DND-41 (cell line): ENCODE data around the gene CFAP97D2.

Experiments
- ATAC-seq: fragments of 200-7000 bp; cut with Tn5 transposase; 3 replicates; pipeline ENCODE4 v1.9.1; 2021; ENCODE audit warnings: low read depth; ENCODE audit not compliant: insufficient read depth
- DNase-seq: peaks from one replicate; pipeline ENCODE4 v3.0.0-alpha.2; 2020
- H2AFZ ChIP-seq: 2 replicates; pipeline ENCODE4 v1.6.0; 2012; ENCODE audit warnings: low read depth, low read length
- H3K27ac ChIP-seq: 2 replicates; pipeline ENCODE4 v1.5.1; 2012; ENCODE audit warnings: low read length, inconsistent platforms
- H3K27me3 ChIP-seq: fragments of 200-600 bp; sonication (generic); 2 replicates; pipeline ENCODE4 v1.6.0; 2012; ENCODE audit warnings: low read length, mild to moderate bottlenecking, inconsistent platforms; ENCODE audit not compliant: insufficient read depth, poor library complexity
- H3K36me3 ChIP-seq: 2 replicates; pipeline ENCODE4 v1.5.1; 2012; ENCODE audit warnings: low read length, inconsistent platforms; ENCODE audit not compliant: insufficient read depth
- H3K4me1 ChIP-seq: 2 replicates; pipeline ENCODE4 v1.5.1; 2012; ENCODE audit warnings: mild to moderate bottlenecking, low read length; ENCODE audit not compliant: insufficient read depth
- H3K4me2 ChIP-seq: 2 replicates; pipeline ENCODE4 v1.6.0; 2012; ENCODE audit warnings: mild to moderate bottlenecking, moderate library complexity, low read length, inconsistent platforms; ENCODE audit not compliant: insufficient read depth
- H3K4me3 ChIP-seq, 2 experiments: fragments of 200-600 bp in 1 of 2; shearing (Covaris generic) in 1 of 2; 2 replicates each; pipeline ENCODE4 v1.5.1; 2012 to 2016; ENCODE audit warnings: inconsistent platforms in 2 of 2, low read length in 2 of 2, mild to moderate bottlenecking in 2 of 2, low read depth in 1 of 2, moderate library complexity in 1 of 2
- H3K79me2 ChIP-seq: 2 replicates; pipeline ENCODE4 v1.6.0; 2012; ENCODE audit warnings: low read length, inconsistent platforms; ENCODE audit not compliant: insufficient read depth
- H3K9ac ChIP-seq: 2 replicates; pipeline ENCODE4 v1.6.0; 2012; ENCODE audit warnings: low read depth, mild to moderate bottlenecking, inconsistent platforms, low read length, moderate library complexity
- H3K9me3 ChIP-seq: 2 replicates; pipeline ENCODE4 v1.5.1; 2012; ENCODE audit warnings: low read length, moderate library complexity, mild to moderate bottlenecking, inconsistent platforms; ENCODE audit not compliant: insufficient read depth, severe bottlenecking
- H4K20me1 ChIP-seq: 2 replicates; pipeline ENCODE4 v1.6.0; 2012; ENCODE audit warnings: low read length; ENCODE audit not compliant: insufficient read depth
- EZH2 ChIP-seq: IDR thresholded peaks from 3 replicates; pipeline ENCODE4 v1.6.1; 2012; ENCODE audit warnings: borderline replicate concordance, low read depth, mild to moderate bottlenecking, moderate library complexity, low read length, inconsistent platforms; ENCODE audit not compliant: severe bottlenecking
- TF ChIP-seq, protein P1 (sequence below): IDR thresholded peaks from 2 replicates; pipeline ENCODE4 v1.5.1; 2012; ENCODE audit warnings: borderline replicate concordance, low read length, moderate library complexity, mild to moderate bottlenecking; ENCODE audit not compliant: poor library complexity, severe bottlenecking; ENCODE audit errors: extremely low read depth

The CFAP97D2 gene

GRCh38 chr13:114152285-114152645 is 26.8 kb upstream of the CFAP97D2 start:
- no peak overlapping the region for H2AFZ ChIP-seq
- no peak for ATAC-seq
- H3K9ac ChIP-seq = no peak overlapping the region
- peaks cover 45% of the 10 kb centered on the region for H3K4me1 ChIP-seq
- no peak overlapping the region for H3K27ac ChIP-seq
- H4K20me1 ChIP-seq = no peaks in the 10 kb centered on the region
- H3K4me2 ChIP-seq = no peak overlapping the region
- TF ChIP-seq, protein P1, sequence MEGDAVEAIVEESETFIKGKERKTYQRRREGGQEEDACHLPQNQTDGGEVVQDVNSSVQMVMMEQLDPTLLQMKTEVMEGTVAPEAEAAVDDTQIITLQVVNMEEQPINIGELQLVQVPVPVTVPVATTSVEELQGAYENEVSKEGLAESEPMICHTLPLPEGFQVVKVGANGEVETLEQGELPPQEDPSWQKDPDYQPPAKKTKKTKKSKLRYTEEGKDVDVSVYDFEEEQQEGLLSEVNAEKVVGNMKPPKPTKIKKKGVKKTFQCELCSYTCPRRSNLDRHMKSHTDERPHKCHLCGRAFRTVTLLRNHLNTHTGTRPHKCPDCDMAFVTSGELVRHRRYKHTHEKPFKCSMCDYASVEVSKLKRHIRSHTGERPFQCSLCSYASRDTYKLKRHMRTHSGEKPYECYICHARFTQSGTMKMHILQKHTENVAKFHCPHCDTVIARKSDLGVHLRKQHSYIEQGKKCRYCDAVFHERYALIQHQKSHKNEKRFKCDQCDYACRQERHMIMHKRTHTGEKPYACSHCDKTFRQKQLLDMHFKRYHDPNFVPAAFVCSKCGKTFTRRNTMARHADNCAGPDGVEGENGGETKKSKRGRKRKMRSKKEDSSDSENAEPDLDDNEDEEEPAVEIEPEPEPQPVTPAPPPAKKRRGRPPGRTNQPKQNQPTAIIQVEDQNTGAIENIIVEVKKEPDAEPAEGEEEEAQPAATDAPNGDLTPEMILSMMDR = no peak
- TF ChIP-seq EZH2 = no peak
- no peaks in the 10 kb centered on the region for H3K36me3 ChIP-seq
- H3K79me2 ChIP-seq = no peaks in the 10 kb centered on the region
- H3K27me3 ChIP-seq = no peaks in the 10 kb centered on the region
- DNase-seq = no peak
- H3K9me3 ChIP-seq = no peaks in the 10 kb centered on the region
- H3K4me3 ChIP-seq = no peak overlapping the region

DNA sequence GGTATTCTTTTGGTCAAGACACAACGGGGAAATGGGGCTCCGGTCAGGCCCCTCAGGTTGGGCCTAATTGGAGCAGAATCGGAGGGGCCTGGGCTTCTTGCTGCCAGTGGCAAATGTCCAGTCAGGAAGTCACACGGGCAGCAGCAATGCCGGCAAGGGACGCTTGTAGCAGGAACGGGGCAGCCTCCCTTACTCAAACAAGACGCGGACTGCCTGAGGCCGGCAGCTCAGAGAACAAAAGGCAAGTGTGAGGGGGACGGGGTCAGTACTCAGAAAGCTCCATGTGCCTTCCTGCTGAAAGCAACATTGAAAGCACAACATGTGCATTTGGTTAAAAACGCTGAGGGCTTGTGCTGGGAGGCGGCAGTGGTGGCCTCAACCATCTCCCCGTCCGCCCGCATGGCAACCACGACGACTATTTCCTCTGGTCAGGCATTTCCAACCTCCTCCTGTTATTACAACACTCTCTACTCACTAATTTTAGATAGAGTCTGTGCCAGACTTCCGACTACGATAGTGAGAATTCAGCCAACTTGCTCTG is 26.2 kb upstream of the CFAP97D2 start:
- DNase-seq = no peak
- H3K4me2 ChIP-seq = no peak overlapping the region

GRCh38 chr13:114153485-114154080 is 25.5 kb upstream of the CFAP97D2 start:
- DNase-seq (no peak), ATAC-seq (no peak)
- Histone ChIP-seq H3K79me2 (no peaks in the 10 kb centered on the region), H4K20me1 (no peaks in the 10 kb centered on the region), H2AFZ (peak overlapping the region; percentile 75; the same call in 1 of the 2 replicates), H3K9ac (peak overlapping the region; percentile 53), H3K9me3 (no peaks in the 10 kb centered on the region), H3K4me3 (peak overlapping the region in 1 of 2 experiments; percentile 50; a peak in 2 of 4 replicates), H3K36me3 (no peaks in the 10 kb centered on the region), H3K4me1 (peaks cover 35% of the 10 kb centered on the region), H3K4me2 (peak overlapping the region; percentile 65), H3K27me3 (no peaks in the 10 kb centered on the region), H3K27ac (peak overlapping the region; percentile 86)
- TF ChIP-seq EZH2 = no peak
- TF ChIP-seq, protein P1 = no peak

More for the DNA sequence above, 26.2 kb upstream of the CFAP97D2 start:
- TF ChIP-seq EZH2 = no peak
- TF ChIP-seq, protein P1 = no peak
- H3K36me3 ChIP-seq = no peaks in the 10 kb centered on the region
- H3K4me3 ChIP-seq = no peak overlapping the region
- H2AFZ ChIP-seq = no peak overlapping the region
- no peak for ATAC-seq
- no peak overlapping the region for H3K27ac ChIP-seq
- no peaks in the 10 kb centered on the region for H3K27me3 ChIP-seq
- no peaks in the 10 kb centered on the region for H4K20me1 ChIP-seq
- H3K4me1 ChIP-seq = peaks cover 42% of the 10 kb centered on the region
- no peaks in the 10 kb centered on the region for H3K79me2 ChIP-seq
- no peak overlapping the region for H3K9ac ChIP-seq
- H3K9me3 ChIP-seq = no peaks in the 10 kb centered on the region
